ENCODE results near the gene PPP1R14D.

PPP1R14D gene

DNA sequence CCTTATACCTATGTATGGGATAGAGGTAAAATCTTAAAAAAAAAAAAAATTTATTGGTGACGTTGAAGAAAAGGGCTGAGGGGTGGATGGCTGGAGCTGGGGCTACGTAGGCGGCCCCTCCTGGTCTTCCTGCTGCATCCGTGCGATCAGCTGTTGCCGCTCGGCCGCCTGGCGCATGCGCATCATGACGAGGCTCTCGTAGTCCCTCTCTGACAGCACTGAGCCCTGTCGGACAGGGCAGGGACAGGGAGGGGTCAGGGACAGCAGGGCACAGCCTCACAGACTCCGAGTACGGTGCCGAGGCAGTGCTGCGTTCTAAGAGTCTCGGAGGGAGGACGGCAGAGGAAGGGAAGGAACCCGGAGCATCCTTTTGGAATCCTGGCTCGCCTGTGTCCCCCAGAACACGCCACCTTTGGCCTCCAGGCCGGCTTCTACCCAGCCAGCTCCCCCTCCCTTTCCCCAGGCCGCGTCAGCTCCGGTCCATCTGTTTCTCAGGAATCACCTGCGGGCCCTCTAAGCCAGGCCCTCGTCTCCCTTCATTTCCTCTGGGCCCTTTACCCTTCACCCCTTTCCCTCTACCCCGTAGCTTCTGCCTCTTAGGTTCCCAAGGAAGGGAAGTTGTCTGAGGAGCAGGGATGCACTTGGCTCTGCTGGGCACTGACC is 60.5 kb downstream of the PPP1R14D start:
- intact Hi-C loops (cut with DNase I): no loop called here
- DNase-seq: peak in 1 of 10 donors; percentile 62

GRCh38 chr15:40766906-40767837 is 61.3 kb downstream of the PPP1R14D start:
- DNase-seq: peak in 2 of 10 donors; percentile 58 to 68
- intact Hi-C loops (cut with DNase I): no loop called here

GRCh38 chr15:40766194-40766815 is 62.2 kb downstream of the PPP1R14D start:
- no peak for DNase-seq
- intact Hi-C loops (cut with DNase I): no loop called here

Data from posterior cingulate gyrus (tissue), 11 donors.